HL-60/S4 treated with phorbol 12-myristate 13-acetate at 8.2 ng/mL for 4 days and 3 days (cell line): ENCODE measurements around the gene HOXD8.

Source experiments
- in situ Hi-C: fragments of 300-500 bp; cut with MboI; formaldehyde crosslinking; loops from 2 replicates; pipeline ENCODE4 v1.15.0; 2022; ENCODE audit warnings: low sequenced_read_pairs

HOXD8 gene

GRCh38 chr2:176166272-176166671 is 36.8 kb downstream of the HOXD8 start:
- in situ Hi-C loops, result no loop called here

- in situ Hi-C loops, result no loop called here
Observed at GRCh38 chr2:176167398-176167797, 37.9 kb downstream of the HOXD8 start.

- in situ Hi-C loops, result no loop called here
Observed at GRCh38 chr2:176169181-176169580, 39.7 kb downstream of the HOXD8 start.

GRCh38 chr2:176169711-176170110 is 40.2 kb downstream of the HOXD8 start:
- in situ Hi-C loops, result no loop called here

- in situ Hi-C loops, result no loop called here
Observed at GRCh38 chr2:176170602-176171305, 41.2 kb downstream of the HOXD8 start.

DNA sequence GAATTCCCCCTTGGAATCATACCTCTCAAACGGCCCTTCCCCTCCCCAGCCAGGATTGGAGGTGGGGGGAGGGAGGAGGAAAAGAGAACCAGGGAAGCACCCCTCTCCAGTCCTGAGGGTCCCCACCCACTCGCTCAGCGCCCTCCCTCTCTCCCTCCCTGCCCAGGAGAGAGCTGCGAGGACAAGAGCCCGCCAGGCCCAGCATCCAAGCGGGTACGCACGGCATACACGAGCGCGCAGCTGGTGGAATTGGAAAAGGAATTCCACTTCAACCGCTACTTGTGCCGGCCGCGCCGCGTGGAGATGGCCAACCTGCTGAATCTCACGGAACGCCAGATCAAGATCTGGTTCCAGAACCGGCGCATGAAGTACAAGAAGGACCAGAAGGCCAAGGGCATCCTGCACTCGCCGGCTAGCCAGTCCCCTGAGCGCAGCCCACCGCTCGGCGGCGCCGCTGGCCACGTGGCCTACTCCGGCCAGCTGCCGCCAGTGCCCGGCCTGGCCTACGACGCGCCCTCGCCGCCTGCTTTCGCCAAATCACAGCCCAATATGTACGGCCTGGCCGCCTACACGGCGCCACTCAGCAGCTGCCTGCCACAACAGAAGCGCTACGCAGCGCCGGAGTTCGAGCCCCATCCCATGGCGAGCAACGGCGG is 42.0 kb downstream of the HOXD8 start:
- in situ Hi-C loops, result no loop called here

DNA sequence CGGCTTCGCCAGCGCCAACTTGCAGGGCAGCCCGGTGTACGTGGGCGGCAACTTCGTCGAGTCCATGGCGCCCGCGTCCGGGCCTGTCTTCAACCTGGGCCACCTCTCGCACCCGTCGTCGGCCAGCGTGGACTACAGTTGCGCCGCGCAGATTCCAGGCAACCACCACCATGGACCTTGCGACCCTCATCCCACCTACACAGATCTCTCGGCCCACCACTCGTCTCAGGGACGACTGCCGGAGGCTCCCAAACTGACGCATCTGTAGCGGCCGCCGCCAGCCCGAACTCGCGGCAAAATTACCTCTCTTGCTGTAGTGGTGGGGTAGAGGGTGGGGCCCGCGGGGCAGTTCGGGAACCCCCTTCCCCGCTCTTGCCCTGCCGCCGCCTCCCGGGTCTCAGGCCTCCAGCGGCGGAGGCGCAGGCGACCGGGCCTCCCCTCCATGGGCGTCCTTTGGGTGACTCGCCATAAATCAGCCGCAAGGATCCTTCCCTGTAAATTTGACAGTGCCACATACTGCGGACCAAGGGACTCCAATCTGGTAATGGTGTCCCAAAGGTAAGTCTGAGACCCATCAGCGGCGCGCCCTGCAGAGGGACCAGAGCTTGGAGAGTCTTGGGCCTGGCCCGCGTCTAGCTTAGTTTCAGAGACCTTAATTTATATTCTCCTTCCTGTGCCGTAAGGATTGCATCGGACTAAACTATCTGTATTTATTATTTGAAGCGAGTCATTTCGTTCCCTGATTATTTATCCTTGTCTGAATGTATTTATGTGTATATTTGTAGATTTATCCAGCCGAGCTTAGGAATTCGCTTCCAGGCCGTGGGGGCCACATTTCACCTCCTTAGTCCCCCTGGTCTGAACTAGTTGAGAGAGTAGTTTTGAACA is 42.7 kb downstream of the HOXD8 start:
- in situ Hi-C loops, result no loop called here

- in situ Hi-C loops, result no loop called here
Observed at GRCh38 chr2:176172895-176173566, 43.5 kb downstream of the HOXD8 start.

- in situ Hi-C loops, result no loop called here
Observed at GRCh38 chr2:176173567-176174381, 44.3 kb downstream of the HOXD8 start.

- in situ Hi-C loops, result no loop called here
Observed at GRCh38 chr2:176174382-176174823, 44.9 kb downstream of the HOXD8 start.

- in situ Hi-C loops, result no loop called here
Observed at GRCh38 chr2:176174824-176175708, 45.6 kb downstream of the HOXD8 start.

DNA sequence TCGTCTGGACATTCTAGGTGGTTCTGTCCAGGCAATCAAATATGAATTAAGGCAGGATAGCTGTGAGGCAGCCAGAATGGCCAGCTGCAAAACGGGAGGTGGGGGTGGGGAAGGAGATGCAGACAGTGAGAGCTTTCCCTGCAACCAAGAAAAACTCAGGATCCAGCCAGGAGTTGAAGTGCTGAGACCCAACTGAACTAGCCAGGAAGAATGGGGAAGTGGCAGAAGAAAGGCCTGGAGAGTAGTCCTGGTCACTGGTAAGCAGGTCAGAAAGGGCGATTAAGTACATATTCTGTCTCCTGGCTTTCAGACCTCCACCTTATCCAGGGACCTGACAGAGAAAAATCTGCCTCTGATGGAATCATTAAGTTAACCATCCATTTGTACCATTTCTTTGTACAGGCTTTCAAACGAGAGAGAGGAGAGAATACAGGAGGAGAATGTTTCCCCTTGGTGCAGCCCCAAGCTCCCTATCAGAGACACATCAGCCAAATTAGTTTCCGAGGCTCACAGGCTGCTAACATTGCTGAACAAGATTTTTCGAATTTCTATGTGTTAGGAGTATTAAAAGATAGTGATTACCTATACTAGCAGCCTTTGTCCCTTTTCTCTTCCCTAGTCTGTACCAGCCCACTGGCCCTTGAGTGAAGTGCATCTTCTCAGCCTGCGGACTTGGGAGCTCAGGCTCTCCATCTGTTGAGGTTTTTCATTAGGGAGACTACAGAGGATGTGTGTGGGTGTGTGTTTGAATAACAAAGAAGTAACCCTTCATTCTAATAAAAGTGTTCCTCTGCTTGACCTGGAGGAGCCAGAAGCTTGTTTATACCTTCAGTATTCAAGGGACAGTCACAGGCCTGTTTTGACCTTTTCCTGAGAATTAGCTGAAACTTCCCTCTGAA is 46.5 kb downstream of the HOXD8 start:
- in situ Hi-C loops, result no loop called here

DNA sequence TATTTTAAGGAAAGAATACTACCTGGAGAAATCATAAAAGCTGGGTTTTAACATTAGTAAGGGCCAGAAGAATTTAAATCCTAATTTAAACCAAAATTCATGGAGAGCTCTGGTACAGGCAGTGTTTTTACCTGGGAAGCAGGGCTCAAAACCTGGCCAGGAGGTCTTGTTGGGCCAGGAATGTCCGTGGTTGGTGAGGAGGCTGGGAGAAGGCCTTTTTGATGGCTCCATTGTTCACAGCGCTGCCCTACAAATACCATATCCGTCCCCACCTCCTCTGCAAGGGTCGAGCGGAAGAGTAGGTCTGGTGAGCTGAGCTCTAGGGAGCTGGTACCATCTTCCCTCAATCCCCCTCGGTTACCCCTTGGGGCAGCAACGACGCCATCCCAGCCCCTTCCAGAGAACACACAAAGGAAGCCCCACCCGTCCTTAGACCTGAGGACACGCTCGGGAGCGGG is 48.1 kb downstream of the HOXD8 start:
- in situ Hi-C loops, result no loop called here

DNA sequence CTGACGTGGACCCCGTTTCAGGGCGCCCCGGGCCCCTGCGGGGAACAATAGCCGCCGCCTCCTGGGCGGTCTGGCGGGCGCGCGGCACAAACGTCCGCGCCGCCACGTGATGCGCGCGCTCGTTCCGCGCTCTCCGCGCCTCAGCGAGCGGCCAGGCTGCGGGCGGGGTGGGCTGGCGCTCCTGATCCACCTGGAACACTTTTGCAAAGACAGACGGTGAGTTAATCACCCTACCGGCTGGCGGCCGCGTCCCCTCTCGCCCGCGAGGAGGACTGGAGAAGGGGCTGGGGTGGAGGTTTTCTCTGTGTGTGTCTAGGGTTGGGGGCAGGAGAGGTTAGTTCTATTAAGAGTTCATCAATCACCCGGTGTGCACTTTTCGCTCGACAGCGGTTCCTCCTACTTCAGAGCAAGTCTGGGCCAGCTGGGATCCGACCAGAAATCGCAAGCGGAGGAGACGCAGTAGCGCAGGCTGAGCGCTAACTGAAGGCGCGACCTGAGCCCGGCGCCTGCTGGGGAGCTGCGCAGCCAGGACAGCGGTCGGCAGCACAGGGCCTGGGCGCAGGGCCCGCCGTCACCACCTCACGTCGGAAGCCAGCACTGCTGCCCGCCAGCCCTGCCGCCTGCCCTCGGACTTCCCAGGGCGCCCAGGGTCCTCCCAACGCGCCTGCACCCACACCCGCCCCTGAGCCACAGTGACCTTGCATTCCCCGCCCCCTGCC is 48.7 kb downstream of the HOXD8 start:
- in situ Hi-C loops, result no loop called here

GRCh38 chr2:176178757-176179295 is 49.3 kb downstream of the HOXD8 start:
- in situ Hi-C loops, result no loop called here

DNA sequence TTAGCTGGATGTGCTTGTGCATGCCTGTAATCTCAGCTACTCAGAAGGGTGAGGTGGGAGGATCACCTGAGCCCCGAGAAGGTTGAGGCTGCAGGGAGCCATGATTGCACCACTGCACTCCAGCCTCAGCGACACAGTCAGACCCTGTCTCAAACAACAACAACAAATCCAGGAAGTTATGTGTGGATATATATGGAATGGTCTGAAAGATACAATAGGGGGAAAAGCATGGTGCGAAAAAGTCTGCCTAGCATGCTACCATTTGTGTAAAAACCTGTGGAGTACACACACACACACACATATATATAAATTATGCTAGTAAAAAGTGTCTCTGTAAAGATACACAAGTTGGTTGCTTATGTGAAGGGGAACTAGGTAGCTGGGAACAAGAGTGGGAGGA is 52.0 kb downstream of the HOXD8 start:
- in situ Hi-C loops, result no loop called here
